H1 (cell line): Measurements from ENCODE around the gene CTRL. TPM values are rescaled to one million over a fixed set of nuclear protein-coding genes. Genes with fewer than 3 reads are reported as not detected.

Source experiments
- BRCA1 ChIP-seq: IDR thresholded peaks from 2 replicates; pipeline ENCODE4 v1.6.1; 2012; ENCODE audit warnings: low read depth, low read length, improper control_type of control experiment
- CBX5 ChIP-seq: fragments of 300-800, 300-1000 bp; sonication (generic); IDR thresholded peaks from 2 replicates; pipeline ENCODE4 v1.7.1; 2016; ENCODE audit warnings: antibody characterized with exemption, low read length, low read depth
- CTCF ChIP-seq, 3 experiments: IDR thresholded peaks; 1 replicate in 2 of 3; 2 replicates in 1 of 3; pipeline versions ENCODE4 v1.5.1 to v1.6.1; 2011; ENCODE audit warnings: low read length in 3 of 3, mild to moderate bottlenecking in 3 of 3, inconsistent platforms in 2 of 3, low read depth in 1 of 3, moderate library complexity in 1 of 3; ENCODE audit not compliant: insufficient read depth in 1 of 3; ENCODE audit errors: control extremely low read depth in 1 of 3
- E2F6 ChIP-seq: IDR thresholded peaks from 2 replicates; pipeline ENCODE4 v1.6.1; 2012; ENCODE audit warnings: inconsistent platforms
- EGR1 ChIP-seq: IDR thresholded peaks from 2 replicates; pipeline ENCODE4 v1.6.1; 2011; ENCODE audit warnings: low read depth, low read length, borderline replicate concordance
- EP300 ChIP-seq, 2 experiments: IDR thresholded peaks; 1 replicate in 1 of 2; 2 replicates in 1 of 2; pipeline ENCODE4 v1.6.1; 2011 to 2012; ENCODE audit warnings: low read depth in 2 of 2, low read length in 2 of 2, mild to moderate bottlenecking in 2 of 2, borderline replicate concordance in 1 of 2, inconsistent platforms in 1 of 2, moderate library complexity in 1 of 2
- GTF2F1 ChIP-seq: IDR thresholded peaks from 2 replicates; pipeline ENCODE4 v1.6.1; 2012; ENCODE audit warnings: low read depth, low read length, improper control_type of control experiment, borderline replicate concordance
- HDAC2 ChIP-seq, 2 experiments: fragments of 300-600 bp in 1 of 2; sonication (generic) in 1 of 2; IDR thresholded peaks; 2 replicates each; pipeline ENCODE4 v1.6.1; 2011 to 2012; ENCODE audit warnings: low read depth in 2 of 2, low read length in 2 of 2, mild to moderate bottlenecking in 2 of 2, moderate library complexity in 2 of 2, borderline replicate concordance in 1 of 2, inconsistent platforms in 1 of 2
- KDM1A ChIP-seq: fragments of 200-600, 300-600 bp; sonication (generic); IDR thresholded peaks from 2 replicates; pipeline ENCODE4 v1.7.1; 2016; ENCODE audit warnings: mild to moderate bottlenecking, low read length, borderline replicate concordance
- MAX ChIP-seq: IDR thresholded peaks from 2 replicates; pipeline ENCODE4 v1.6.1; 2012; ENCODE audit warnings: inconsistent platforms
- NANOG ChIP-seq: IDR thresholded peaks from 2 replicates; pipeline ENCODE4 v1.6.1; 2011; ENCODE audit warnings: low read length, low read depth, mild to moderate bottlenecking, inconsistent platforms; ENCODE audit not compliant: insufficient read depth, poor library complexity, severe bottlenecking
- NRF1 ChIP-seq: IDR thresholded peaks from 2 replicates; pipeline ENCODE4 v1.6.1; 2011; ENCODE audit warnings: mild to moderate bottlenecking, low read depth, low read length, improper control_type of control experiment
- SAP30 ChIP-seq: fragments of 300-600 bp; sonication (generic); IDR thresholded peaks from 2 replicates; pipeline ENCODE4 v1.7.1; 2012; ENCODE audit warnings: low read length, moderate library complexity, mild to moderate bottlenecking, inconsistent platforms; ENCODE audit not compliant: insufficient read depth, insufficient replicate concordance
- SP2 ChIP-seq: IDR thresholded peaks from 2 replicates; pipeline ENCODE4 v1.6.1; 2012; ENCODE audit warnings: mild to moderate bottlenecking, low read length, inconsistent platforms
- SP4 ChIP-seq: IDR thresholded peaks from 2 replicates; pipeline ENCODE4 v1.6.1; 2012; ENCODE audit warnings: low read length, inconsistent platforms
- TEAD4 ChIP-seq: IDR thresholded peaks from 2 replicates; pipeline ENCODE4 v1.6.1; 2012; ENCODE audit warnings: low read depth, low read length, inconsistent platforms, mixed read lengths
- USF2 ChIP-seq: IDR thresholded peaks from 2 replicates; pipeline ENCODE4 v1.6.1; 2011; ENCODE audit warnings: low read length, improper control_type of control experiment
- polyA plus RNA-seq, 7 experiments: library from polyadenylated mRNA; depleted of rRNA in 3 of 7; stranded (reverse) in 5 of 7; unstranded in 2 of 7; fragments of >200 nt in 5 of 7; fragments of 200-250 nt in 2 of 7; gene quantifications; 1 replicate in 5 of 7; 2 replicates in 1 of 7; 4 replicates in 1 of 7; pipeline versions ENCODE4 v1.2.1 to v1.2.3, GENCODE V29; 2011 to 2013; ENCODE audit warnings: missing spikeins in 2 of 7, mixed read lengths in 2 of 7
- total RNA-seq: library from RNA; stranded (reverse); fragmentation: NEBNext Ultra II Directional; extraction: Animal tissue kit (Norgen Biotek cat#: 25700); gene quantifications from 2 replicates; pipeline ENCODE4 v1.2.1, GENCODE V29; 2021

CTRL gene
- total and polyA plus RNA-seq, 2 of the 8 experiments (the other 6 are each of a cell fraction or from before 2014, with no cell fraction given): 1.7 to 4.2 TPM

GRCh38 chr16:67935402-67936123 is 3.9 kb upstream of the CTRL start (continued):
- no peak for TF ChIP-seq GTF2F1
- TF ChIP-seq E2F6: peak; percentile 63
- no peak for TF ChIP-seq EP300 (IDR thresholded peaks at IDR 0.05; ENCODE audit: borderline replicate concordance in 1 of 2, low read depth in 2 of 2, low read length in 2 of 2)
- TF ChIP-seq NANOG: no peak
- TF ChIP-seq SP2: no peak
- no peak for TF ChIP-seq BRCA1
- TF ChIP-seq EGR1: peak; percentile 42; the same call in 1 of the 2 replicates
- peak; percentile 87 for TF ChIP-seq USF2
- 0 out of 4 replicates have a peak, but pooled peaks have one; percentile 15 to 69 for TF ChIP-seq HDAC2 (IDR thresholded peaks at IDR 0.05; ENCODE audit: borderline replicate concordance in 1 of 2, low read depth in 2 of 2, low read length in 2 of 2)
- no peak for TF ChIP-seq CBX5
- no peak for TF ChIP-seq CTCF (IDR thresholded peaks at IDR 0.05; ENCODE audit: control extremely low read depth in 1 of 3, insufficient read depth in 1 of 3, low read depth in 1 of 3, low read length in 3 of 3)
- no peak for TF ChIP-seq KDM1A
- TF ChIP-seq MAX: peak; percentile 98
- TF ChIP-seq SP4: 0 out of 2 replicates have a peak, but pooled peaks have one; percentile 52
- TF ChIP-seq TEAD4: no peak
- peak; percentile 49 for TF ChIP-seq SAP30
- no peak for TF ChIP-seq NRF1
